ENCODE measurements around the gene SOBP.

The SOBP gene

DNA sequence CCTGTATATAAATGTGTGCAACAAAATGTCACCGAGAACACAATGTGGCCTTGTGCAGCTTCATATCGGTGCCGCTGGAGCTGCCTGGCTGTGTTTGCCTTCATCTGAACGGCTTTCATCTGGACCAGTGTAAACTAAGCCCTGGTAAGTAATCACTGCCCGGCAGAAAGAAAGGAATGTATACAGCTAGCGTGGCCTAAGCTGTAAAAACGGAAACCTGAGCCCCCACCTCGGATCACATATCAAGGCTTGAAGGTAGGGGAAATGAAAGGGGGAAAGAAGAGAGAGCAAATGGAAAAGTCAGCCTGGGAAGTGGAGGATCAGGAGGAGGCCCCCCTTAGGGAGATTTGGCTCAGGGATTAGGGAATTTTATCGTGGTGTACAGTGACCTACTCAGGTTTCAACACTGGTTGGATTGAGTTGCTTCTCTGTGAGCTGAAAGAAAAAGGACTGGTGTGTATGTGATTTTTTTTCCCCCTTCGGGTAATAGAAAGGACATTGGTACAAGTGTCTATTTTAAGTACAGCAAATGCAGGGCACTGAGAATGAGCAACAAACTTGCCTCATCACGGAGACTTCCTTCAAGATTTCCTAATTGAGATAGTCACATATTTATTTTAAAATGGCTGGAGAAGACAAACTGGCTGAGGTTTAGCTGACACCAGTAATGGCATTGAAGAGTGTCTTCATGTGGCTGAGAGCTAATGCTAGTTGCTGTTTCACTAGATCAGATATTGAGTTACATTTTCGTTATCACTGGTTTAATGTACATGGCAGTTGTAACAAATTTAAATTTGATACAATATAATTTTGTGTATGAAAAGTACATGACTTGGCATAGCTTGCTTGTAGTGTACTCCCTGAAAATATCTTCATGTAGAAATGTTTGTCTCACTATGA lies 3.5 kb downstream of the SOBP start (continued):
- TF ChIP-seq, protein P1, sequence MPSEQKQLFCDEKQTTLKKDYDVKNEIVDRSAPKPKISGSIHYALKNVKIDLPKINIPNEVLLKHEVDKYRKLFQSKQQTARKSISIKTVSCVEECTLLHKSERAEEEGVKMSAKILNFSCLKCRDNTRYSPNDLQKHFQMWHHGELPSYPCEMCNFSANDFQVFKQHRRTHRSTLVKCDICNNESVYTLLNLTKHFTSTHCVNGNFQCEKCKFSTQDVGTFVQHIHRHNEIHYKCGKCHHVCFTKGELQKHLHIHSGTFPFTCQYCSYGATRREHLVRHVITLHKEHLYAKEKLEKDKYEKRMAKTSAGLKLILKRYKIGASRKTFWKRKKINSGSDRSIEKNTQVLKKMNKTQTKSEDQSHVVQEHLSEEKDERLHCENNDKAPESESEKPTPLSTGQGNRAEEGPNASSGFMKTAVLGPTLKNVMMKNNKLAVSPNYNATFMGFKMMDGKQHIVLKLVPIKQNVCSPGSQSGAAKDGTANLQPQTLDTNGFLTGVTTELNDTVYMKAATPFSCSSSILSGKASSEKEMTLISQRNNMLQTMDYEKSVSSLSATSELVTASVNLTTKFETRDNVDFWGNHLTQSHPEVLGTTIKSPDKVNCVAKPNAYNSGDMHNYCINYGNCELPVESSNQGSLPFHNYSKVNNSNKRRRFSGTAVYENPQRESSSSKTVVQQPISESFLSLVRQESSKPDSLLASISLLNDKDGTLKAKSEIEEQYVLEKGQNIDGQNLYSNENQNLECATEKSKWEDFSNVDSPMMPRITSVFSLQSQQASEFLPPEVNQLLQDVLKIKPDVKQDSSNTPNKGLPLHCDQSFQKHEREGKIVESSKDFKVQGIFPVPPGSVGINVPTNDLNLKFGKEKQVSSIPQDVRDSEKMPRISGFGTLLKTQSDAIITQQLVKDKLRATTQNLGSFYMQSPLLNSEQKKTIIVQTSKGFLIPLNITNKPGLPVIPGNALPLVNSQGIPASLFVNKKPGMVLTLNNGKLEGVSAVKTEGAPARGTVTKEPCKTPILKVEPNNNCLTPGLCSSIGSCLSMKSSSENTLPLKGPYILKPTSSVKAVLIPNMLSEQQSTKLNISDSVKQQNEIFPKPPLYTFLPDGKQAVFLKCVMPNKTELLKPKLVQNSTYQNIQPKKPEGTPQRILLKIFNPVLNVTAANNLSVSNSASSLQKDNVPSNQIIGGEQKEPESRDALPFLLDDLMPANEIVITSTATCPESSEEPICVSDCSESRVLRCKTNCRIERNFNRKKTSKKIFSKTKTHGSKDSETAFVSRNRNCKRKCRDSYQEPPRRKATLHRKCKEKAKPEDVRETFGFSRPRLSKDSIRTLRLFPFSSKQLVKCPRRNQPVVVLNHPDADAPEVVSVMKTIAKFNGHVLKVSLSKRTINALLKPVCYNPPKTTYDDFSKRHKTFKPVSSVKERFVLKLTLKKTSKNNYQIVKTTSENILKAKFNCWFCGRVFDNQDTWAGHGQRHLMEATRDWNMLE (tag by site-specific recombination; conservative IDR thresholded peaks at IDR 0.05; ENCODE audit: low read depth), result no peak
- peak; percentile 80 for TF ChIP-seq ZNF366 (tag by site-specific recombination; conservative IDR thresholded peaks at IDR 0.05)
- TF ChIP-seq, protein P2, sequence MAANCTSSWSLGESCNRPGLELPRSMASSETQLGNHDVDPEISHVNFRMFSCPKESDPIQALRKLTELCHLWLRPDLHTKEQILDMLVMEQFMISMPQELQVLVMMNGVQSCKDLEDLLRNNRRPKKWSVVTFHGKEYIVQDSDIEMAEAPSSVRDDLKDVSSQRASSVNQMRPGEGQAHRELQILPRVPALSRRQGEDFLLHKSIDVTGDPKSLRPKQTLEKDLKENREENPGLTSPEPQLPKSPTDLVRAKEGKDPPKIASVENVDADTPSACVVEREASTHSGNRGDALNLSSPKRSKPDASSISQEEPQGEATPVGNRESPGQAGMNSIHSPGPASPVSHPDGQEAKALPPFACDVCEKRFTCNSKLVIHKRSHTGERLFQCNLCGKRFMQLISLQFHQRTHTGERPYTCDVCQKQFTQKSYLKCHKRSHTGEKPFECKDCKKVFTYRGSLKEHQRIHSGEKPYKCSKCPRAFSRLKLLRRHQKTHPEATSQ (tag by site-specific recombination; IDR thresholded peaks at IDR 0.05), result no peak
- no peak for TF ChIP-seq ZNF521 (tag by site-specific recombination; IDR thresholded peaks at IDR 0.05)
- no peak for TF ChIP-seq GLI4 (tag by site-specific recombination; IDR thresholded peaks at IDR 0.05)
- TF ChIP-seq KLF9 (tag by site-specific recombination; IDR thresholded peaks at IDR 0.05; ENCODE audit: low read depth), result no peak
- TF ChIP-seq ZNF555 (tag by site-specific recombination; conservative IDR thresholded peaks at IDR 0.05), result no peak
- TF ChIP-seq TRIM28 (IDR thresholded peaks at IDR 0.05; ENCODE audit: borderline replicate concordance, low read length), result peak; percentile 91
- TF ChIP-seq ZNF214 (tag by site-specific recombination; IDR thresholded peaks at IDR 0.05; ENCODE audit: borderline replicate concordance), result no peak
- peak; percentile 95 for TF ChIP-seq PRDM1 (tag by site-specific recombination; IDR thresholded peaks at IDR 0.05)
- 0 out of 2 replicates have a peak, but pooled peaks have one; percentile 20 for TF ChIP-seq ZBTB1 (tag by site-specific recombination; IDR thresholded peaks at IDR 0.05)
- TF ChIP-seq ZNF48 (tag by site-specific recombination; IDR thresholded peaks at IDR 0.05), result no peak
- TF ChIP-seq, protein P3, sequence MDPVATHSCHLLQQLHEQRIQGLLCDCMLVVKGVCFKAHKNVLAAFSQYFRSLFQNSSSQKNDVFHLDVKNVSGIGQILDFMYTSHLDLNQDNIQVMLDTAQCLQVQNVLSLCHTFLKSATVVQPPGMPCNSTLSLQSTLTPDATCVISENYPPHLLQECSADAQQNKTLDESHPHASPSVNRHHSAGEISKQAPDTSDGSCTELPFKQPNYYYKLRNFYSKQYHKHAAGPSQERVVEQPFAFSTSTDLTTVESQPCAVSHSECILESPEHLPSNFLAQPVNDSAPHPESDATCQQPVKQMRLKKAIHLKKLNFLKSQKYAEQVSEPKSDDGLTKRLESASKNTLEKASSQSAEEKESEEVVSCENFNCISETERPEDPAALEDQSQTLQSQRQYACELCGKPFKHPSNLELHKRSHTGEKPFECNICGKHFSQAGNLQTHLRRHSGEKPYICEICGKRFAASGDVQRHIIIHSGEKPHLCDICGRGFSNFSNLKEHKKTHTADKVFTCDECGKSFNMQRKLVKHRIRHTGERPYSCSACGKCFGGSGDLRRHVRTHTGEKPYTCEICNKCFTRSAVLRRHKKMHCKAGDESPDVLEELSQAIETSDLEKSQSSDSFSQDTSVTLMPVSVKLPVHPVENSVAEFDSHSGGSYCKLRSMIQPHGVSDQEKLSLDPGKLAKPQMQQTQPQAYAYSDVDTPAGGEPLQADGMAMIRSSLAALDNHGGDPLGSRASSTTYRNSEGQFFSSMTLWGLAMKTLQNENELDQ (tag by site-specific recombination; IDR thresholded peaks at IDR 0.05; ENCODE audit: low read depth), result no peak
- TF ChIP-seq ZNF585B (tag by site-specific recombination; IDR thresholded peaks at IDR 0.05), result no peak
- TF ChIP-seq, protein P4, sequence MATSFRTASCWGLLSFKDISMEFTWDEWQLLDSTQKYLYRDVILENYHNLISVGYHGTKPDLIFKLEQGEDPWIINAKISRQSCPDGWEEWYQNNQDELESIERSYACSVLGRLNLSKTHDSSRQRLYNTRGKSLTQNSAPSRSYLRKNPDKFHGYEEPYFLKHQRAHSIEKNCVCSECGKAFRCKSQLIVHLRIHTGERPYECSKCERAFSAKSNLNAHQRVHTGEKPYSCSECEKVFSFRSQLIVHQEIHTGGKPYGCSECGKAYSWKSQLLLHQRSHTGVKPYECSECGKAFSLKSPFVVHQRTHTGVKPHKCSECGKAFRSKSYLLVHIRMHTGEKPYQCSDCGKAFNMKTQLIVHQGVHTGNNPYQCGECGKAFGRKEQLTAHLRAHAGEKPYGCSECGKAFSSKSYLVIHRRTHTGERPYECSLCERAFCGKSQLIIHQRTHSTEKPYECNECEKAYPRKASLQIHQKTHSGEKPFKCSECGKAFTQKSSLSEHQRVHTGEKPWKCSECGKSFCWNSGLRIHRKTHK (tag by site-specific recombination; IDR thresholded peaks at IDR 0.05), result no peak
- TF ChIP-seq FEZF1 (tag by site-specific recombination; IDR thresholded peaks at IDR 0.05), result peak; percentile 91
- TF ChIP-seq ZNF610 (tag by site-specific recombination; IDR thresholded peaks at IDR 0.05; ENCODE audit: borderline replicate concordance), result peak; percentile 37; the same call in 1 of the 2 replicates
- TF ChIP-seq SP3 (tag by site-specific recombination; IDR thresholded peaks at IDR 0.05), result no peak
- TF ChIP-seq ZNF701 (tag by site-specific recombination; IDR thresholded peaks at IDR 0.05), result no peak
- peak; percentile 96 for TF ChIP-seq SP7 (tag by site-specific recombination; IDR thresholded peaks at IDR 0.05)
- peak; percentile 82 for TF ChIP-seq ZBTB8A (tag by site-specific recombination; IDR thresholded peaks at IDR 0.05)
- TF ChIP-seq HOXA7 (CRISPR knock-in tag; IDR thresholded peaks at IDR 0.05; ENCODE audit: borderline replicate concordance), result no peak
- TF ChIP-seq ZNF660 (tag by site-specific recombination; IDR thresholded peaks at IDR 0.05), result no peak
- no peak for TF ChIP-seq ZNF626 (tag by site-specific recombination; IDR thresholded peaks at IDR 0.05)
- TF ChIP-seq ZNF426 (tag by site-specific recombination; IDR thresholded peaks at IDR 0.05), result no peak
- TF ChIP-seq ZNF394 (tag by site-specific recombination; IDR thresholded peaks at IDR 0.05; ENCODE audit: borderline replicate concordance), result no peak; the same call in 1 of the 2 replicates
- peak; percentile 54 for TF ChIP-seq ZNF341 (tag by site-specific recombination; IDR thresholded peaks at IDR 0.05; ENCODE audit: low read depth)
- no peak for TF ChIP-seq ZNF350 (tag by site-specific recombination; IDR thresholded peaks at IDR 0.05)
- TF ChIP-seq GLI2 (tag by site-specific recombination; IDR thresholded peaks at IDR 0.05; ENCODE audit: borderline replicate concordance, low read depth), result no peak

All from HEK293 (cell line).